ENCODE measurements around the gene PDE10A. TPM values are rescaled to one million over a fixed set of nuclear protein-coding genes. Genes with fewer than 3 reads are reported as not detected.

Gene PDE10A
- total RNA-seq, 1 experiment from 2014 or later = 1.8 TPM

DNA sequence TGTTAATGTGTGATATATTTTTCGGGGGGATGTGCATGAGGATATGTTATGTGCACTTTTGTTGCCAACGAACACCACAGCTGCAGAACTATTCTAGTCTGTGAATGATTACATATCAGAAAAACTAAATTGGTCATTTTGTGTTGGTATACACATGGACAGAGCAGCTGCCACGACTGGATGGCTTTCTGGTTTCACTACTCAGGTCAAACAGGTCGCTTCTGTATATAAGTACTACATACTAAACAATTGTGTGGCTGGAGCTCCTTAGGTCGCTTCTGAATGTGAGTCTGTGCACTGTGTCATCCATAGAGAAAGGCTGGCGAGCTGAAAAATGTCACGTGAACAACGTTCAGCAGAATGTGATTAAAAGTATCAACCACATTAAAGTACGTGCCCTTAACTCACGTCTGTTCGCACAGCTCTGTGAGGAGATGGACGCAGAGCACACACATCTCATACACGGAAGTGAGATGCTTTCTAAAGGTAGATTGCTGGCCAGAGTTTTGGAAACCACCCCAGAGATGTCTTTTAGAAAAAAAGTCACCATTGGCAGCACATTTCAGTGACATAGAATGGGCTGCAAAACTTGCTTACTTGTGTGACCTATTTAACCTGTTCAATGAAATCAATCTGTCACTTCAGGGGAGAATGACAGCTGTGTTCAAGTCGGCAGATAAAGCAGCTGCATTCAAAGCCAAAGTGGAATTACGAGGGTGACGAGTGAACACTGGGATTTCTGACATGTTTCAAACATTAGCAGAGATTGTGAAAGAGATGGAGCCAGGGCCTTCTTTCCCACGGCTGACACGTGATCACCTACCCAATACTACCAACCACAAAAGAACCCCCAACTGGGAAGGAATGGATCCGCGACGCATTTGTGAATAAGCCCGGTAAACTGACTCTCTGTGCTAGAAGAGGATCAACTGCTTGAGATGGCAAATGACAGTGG, 176.6 kb downstream of the PDE10A start:
- no peaks in the 10 kb centered on the region for H3K36me3 Mint-ChIP-seq (ENCODE audit: insufficient read depth, unreplicated experiment)
- H3K4me1 Mint-ChIP-seq (ENCODE audit: insufficient read depth, unreplicated experiment) = no peaks in the 10 kb centered on the region
- no TSS peak for BruUV-seq (replicated peaks)
- no peak overlapping the region for H3K4me3 Mint-ChIP-seq (ENCODE audit: unreplicated experiment)
- intact Hi-C loops (cut with micrococcal nuclease) = no loop called here
- POLR2A ChIA-PET = no interaction called here
- H3K9me3 Mint-ChIP-seq (ENCODE audit: unreplicated experiment) = no peaks in the 10 kb centered on the region
- TF ChIP-seq, protein P1, sequence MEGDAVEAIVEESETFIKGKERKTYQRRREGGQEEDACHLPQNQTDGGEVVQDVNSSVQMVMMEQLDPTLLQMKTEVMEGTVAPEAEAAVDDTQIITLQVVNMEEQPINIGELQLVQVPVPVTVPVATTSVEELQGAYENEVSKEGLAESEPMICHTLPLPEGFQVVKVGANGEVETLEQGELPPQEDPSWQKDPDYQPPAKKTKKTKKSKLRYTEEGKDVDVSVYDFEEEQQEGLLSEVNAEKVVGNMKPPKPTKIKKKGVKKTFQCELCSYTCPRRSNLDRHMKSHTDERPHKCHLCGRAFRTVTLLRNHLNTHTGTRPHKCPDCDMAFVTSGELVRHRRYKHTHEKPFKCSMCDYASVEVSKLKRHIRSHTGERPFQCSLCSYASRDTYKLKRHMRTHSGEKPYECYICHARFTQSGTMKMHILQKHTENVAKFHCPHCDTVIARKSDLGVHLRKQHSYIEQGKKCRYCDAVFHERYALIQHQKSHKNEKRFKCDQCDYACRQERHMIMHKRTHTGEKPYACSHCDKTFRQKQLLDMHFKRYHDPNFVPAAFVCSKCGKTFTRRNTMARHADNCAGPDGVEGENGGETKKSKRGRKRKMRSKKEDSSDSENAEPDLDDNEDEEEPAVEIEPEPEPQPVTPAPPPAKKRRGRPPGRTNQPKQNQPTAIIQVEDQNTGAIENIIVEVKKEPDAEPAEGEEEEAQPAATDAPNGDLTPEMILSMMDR (IDR thresholded peaks at IDR 0.05; ENCODE audit: unreplicated experiment) = no peak
- CTCF ChIA-PET = no interaction called here
- H3K27me3 Mint-ChIP-seq (ENCODE audit: insufficient read depth, unreplicated experiment) = no peaks in the 10 kb centered on the region
- no peak overlapping the region for H3K27ac Mint-ChIP-seq (ENCODE audit: low read depth, unreplicated experiment)
- DNase-seq (ENCODE audit: unreplicated experiment) = no peak

DNA sequence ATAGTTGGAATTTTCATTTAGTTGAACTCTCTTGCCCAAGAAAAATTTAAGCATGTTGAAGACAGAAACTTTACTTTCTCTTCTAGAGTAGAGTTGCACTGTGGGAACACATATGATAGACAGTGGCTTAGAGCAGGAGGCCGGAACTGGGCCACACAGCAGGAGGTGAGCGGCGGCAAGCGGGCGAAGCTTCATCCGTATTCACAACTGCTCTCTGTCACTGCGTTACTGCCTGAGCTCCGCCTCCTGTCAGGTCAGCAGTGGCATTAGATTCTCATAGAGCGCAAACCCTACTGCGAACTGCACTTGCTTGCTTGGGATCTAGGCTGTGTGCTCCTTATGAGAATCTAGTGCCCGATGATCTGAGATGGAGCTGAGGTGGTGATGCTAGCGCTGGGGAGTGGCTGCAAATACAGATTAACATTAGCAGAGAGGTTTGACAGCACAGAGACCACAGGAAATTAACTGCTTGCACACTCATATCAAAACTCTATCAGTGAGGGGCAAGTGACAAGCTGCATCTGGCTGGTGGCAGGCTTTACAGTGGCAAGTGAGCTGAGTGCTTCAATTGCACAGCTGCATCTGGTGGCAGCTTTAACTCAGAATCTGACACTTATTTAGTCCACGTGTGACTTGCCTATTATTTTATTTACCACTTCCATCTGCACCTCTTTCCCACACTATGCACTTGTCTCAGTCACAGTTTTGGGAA, 178.7 kb downstream of the PDE10A start:
- no peak overlapping the region for H3K27ac Mint-ChIP-seq (ENCODE audit: low read depth, unreplicated experiment)
- H3K27me3 Mint-ChIP-seq (ENCODE audit: insufficient read depth, unreplicated experiment) = no peaks in the 10 kb centered on the region
- TF ChIP-seq, protein P1 (IDR thresholded peaks at IDR 0.05; ENCODE audit: unreplicated experiment) = no peak
- H3K4me1 Mint-ChIP-seq (ENCODE audit: insufficient read depth, unreplicated experiment) = no peaks in the 10 kb centered on the region
- intact Hi-C loops (cut with micrococcal nuclease) = no loop called here
- no peak overlapping the region for H3K4me3 Mint-ChIP-seq (ENCODE audit: unreplicated experiment)
- CTCF ChIA-PET = interaction anchor here (0.6 kb wide), 1 partner anchor 75 kb away, joined by 4 read pairs; no protein-coding TSS in a partner anchor
- no peak for DNase-seq (ENCODE audit: unreplicated experiment)
- no TSS peak for BruUV-seq (replicated peaks)
- no peaks in the 10 kb centered on the region for H3K9me3 Mint-ChIP-seq (ENCODE audit: unreplicated experiment)
- H3K36me3 Mint-ChIP-seq (ENCODE audit: insufficient read depth, unreplicated experiment) = no peaks in the 10 kb centered on the region
- POLR2A ChIA-PET = no interaction called here

DNA sequence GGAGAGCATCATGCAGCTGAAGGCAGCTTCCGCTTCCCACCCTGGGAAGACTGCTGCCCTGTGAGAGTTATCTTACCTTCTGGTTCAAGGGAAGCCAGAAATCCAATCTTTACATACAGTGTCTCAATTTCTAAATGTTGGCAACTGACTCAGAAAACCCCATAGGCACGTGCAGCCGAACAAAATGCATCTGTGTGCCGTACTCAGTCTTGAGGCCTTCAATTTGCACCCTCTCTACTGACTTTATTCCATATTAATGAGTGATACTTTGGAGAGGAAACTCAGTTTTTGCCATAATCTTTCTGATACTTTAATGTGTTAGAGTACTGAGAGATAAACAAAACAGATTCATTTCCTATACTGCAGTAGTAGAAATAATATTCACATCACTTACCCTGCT, 181.1 kb downstream of the PDE10A start:
- intact Hi-C loops (cut with micrococcal nuclease) = no loop called here
- H3K4me1 Mint-ChIP-seq (ENCODE audit: insufficient read depth, unreplicated experiment) = no peaks in the 10 kb centered on the region
- no peak overlapping the region for H3K4me3 Mint-ChIP-seq (ENCODE audit: unreplicated experiment)
- no peaks in the 10 kb centered on the region for H3K9me3 Mint-ChIP-seq (ENCODE audit: unreplicated experiment)
- ChIA-PET CTCF (no interaction called here), POLR2A (no interaction called here)
- BruUV-seq (replicated peaks) = no TSS peak
- no peak overlapping the region for H3K27ac Mint-ChIP-seq (ENCODE audit: low read depth, unreplicated experiment)
- DNase-seq (ENCODE audit: unreplicated experiment) = no peak
- H3K27me3 Mint-ChIP-seq (ENCODE audit: insufficient read depth, unreplicated experiment) = no peaks in the 10 kb centered on the region
- TF ChIP-seq, protein P1 (IDR thresholded peaks at IDR 0.05; ENCODE audit: unreplicated experiment) = no peak
- H3K36me3 Mint-ChIP-seq (ENCODE audit: insufficient read depth, unreplicated experiment) = no peaks in the 10 kb centered on the region

DNA sequence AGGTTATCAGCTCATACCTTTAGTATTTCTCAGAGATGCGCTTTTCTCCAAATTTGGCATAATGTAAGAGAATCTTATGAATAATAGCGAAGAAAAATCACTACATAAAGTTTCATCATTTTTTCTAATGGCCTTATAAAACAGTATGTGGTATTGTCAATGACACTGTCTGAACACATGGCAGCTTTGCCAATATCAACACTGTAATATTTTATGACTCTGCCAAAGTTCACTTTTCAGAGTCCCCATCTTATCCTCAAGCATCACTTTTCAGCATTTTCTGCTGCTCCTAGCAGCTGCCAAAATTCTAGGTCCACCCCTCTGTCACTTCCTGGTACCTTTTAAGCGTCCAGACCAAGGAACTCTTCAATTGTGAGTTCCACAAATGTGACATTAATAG, 182.1 kb downstream of the PDE10A start:
- H3K27ac Mint-ChIP-seq (ENCODE audit: low read depth, unreplicated experiment) = no peak overlapping the region
- no peaks in the 10 kb centered on the region for H3K4me1 Mint-ChIP-seq (ENCODE audit: insufficient read depth, unreplicated experiment)
- BruUV-seq (replicated peaks) = no TSS peak
- TF ChIP-seq, protein P1 (IDR thresholded peaks at IDR 0.05; ENCODE audit: unreplicated experiment) = no peak
- no peaks in the 10 kb centered on the region for H3K27me3 Mint-ChIP-seq (ENCODE audit: insufficient read depth, unreplicated experiment)
- ChIA-PET CTCF (interaction anchor here (0.6 kb wide), 1 partner anchor 670 kb away, joined by 3 read pairs; no protein-coding TSS in a partner anchor), POLR2A (no interaction called here)
- intact Hi-C loops (cut with micrococcal nuclease) = no loop called here
- H3K9me3 Mint-ChIP-seq (ENCODE audit: unreplicated experiment) = no peaks in the 10 kb centered on the region
- no peak overlapping the region for H3K4me3 Mint-ChIP-seq (ENCODE audit: unreplicated experiment)
- H3K36me3 Mint-ChIP-seq (ENCODE audit: insufficient read depth, unreplicated experiment) = no peaks in the 10 kb centered on the region
- no peak for DNase-seq (ENCODE audit: unreplicated experiment)

Data from MCF 10A (cell line).